Measurements from ENCODE around the gene GLI1.
"Not testable (repeated sequence)": the region's sequence is repeated elsewhere in the genome, so short reads cannot be mapped to it uniquely, and the experiment has no call there.

The GLI1 gene

DNA sequence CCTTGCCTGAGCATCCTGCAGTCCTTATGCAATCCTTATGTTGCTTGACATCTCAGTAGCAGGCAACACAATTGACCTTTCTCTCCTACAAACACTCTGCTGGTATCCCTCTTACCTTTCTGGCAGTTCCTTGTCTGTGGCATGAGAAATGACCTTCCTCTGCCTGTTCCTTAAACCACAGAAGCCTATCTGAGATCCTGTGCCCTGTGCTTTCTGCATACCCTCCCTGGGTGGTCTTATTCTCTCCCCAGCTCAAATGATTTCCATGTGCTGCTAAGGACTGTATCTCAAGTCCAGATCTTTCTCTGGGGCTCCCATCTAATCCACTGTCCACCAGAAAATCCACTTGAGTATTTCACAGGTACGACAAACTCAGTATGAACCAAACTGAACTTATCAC, 22.1 kb downstream of the GLI1 start:
- Histone ChIP-seq H3K9me3 (ENCODE audit: insufficient read depth, low read depth, low read length) (no peaks in the 10 kb centered on the region), H3K9ac (ENCODE audit: low read depth, low read length) (no peak overlapping the region), H3K36me3 (ENCODE audit: insufficient read depth, low read depth, low read length) (no peaks in the 10 kb centered on the region), H3K4me1 (ENCODE audit: insufficient read depth, low read length) (peaks cover 9% of the 10 kb centered on the region; the same call in 1 of the 2 replicates), H3K4me3 (ENCODE audit: low read length) (no peak overlapping the region), H3K27me3 (ENCODE audit: insufficient read depth, low read length) (peaks cover 33% of the 10 kb centered on the region), H3K27ac (ENCODE audit: low read length) (no peak overlapping the region)

DNA sequence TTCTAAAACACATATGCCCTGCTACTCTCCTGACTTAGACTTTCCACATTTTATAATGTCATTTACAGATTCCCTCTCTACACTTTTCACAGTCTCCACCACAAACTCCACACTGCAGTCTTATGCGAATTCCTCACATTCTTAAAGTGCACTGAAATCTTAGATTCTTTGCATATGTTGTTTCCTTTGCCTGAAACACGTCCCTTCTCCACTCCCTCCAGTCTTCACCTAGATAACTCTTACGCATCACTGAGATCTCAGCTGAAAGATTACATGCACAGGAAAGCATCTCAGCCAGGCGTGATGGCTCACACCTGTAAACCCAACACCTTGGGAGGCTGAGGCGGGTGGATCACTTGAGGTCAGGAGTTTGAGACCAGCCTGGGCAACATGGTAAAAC, 23.9 kb downstream of the GLI1 start:
- Histone ChIP-seq H3K9me3 (ENCODE audit: insufficient read depth, low read depth, low read length) (no peaks in the 10 kb centered on the region), H3K4me3 (ENCODE audit: low read length) (no peak overlapping the region), H3K4me1 (ENCODE audit: insufficient read depth, low read length) (peaks cover 9% of the 10 kb centered on the region; the same call in 1 of the 2 replicates), H3K27ac (ENCODE audit: low read length) (no peak overlapping the region), H3K9ac (ENCODE audit: low read depth, low read length) (no peak overlapping the region), H3K36me3 (ENCODE audit: insufficient read depth, low read depth, low read length) (no peaks in the 10 kb centered on the region), H3K27me3 (ENCODE audit: insufficient read depth, low read length) (peaks cover 15% of the 10 kb centered on the region)

- Histone ChIP-seq H3K9me3 (ENCODE audit: insufficient read depth, low read depth, low read length) (no peaks in the 10 kb centered on the region), H3K4me1 (ENCODE audit: insufficient read depth, low read length) (peaks cover 12% of the 10 kb centered on the region; the same call in 1 of the 2 replicates), H3K27ac (ENCODE audit: low read length) (no peak overlapping the region), H3K4me3 (ENCODE audit: low read length) (no peak overlapping the region), H3K9ac (ENCODE audit: low read depth, low read length) (no peak overlapping the region), H3K36me3 (ENCODE audit: insufficient read depth, low read depth, low read length) (peaks cover 20% of the 10 kb centered on the region), H3K27me3 (ENCODE audit: insufficient read depth, low read length) (no peaks in the 10 kb centered on the region)
These were observed 26.1 kb downstream of the GLI1 start for GRCh38 chr12:57485695-57486094.

DNA sequence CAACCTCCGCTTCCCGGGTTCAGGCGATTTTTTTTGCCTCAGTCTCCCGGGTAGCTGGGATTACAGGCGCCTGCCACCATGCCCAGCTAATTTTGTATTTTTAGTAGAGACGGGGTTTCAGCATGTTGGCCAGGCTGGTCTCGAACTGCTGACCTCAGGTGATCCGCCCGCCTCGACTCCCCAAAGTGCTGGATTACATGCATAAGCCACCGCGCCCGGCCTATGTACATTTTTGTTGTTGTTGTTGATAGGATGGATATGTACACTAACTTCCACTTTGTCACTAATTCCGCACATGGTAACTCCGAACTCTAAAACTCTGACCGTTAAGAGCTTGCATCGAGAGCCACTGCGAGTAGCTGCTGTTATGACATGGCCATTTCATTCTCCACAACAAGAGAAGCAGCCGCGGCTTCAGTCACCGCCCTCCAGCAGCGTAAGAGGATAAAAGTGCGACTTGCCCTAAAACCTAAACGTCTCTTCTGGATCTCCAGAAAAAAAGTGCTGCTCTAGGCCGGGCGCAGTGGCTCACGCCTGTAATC, 27.5 kb downstream of the GLI1 start:
- Histone ChIP-seq H3K27ac (ENCODE audit: low read length) (no peak overlapping the region), H3K9ac (ENCODE audit: low read depth, low read length) (no peak overlapping the region), H3K36me3 (ENCODE audit: insufficient read depth, low read depth, low read length) (peaks cover 32% of the 10 kb centered on the region), H3K4me1 (ENCODE audit: insufficient read depth, low read length) (peaks cover 8% of the 10 kb centered on the region; the same call in 1 of the 2 replicates), H3K27me3 (ENCODE audit: insufficient read depth, low read length) (no peaks in the 10 kb centered on the region), H3K4me3 (ENCODE audit: low read length) (no peak overlapping the region; the same call in 1 of the 2 replicates), H3K9me3 (ENCODE audit: insufficient read depth, low read depth, low read length) (no peaks in the 10 kb centered on the region)

DNA sequence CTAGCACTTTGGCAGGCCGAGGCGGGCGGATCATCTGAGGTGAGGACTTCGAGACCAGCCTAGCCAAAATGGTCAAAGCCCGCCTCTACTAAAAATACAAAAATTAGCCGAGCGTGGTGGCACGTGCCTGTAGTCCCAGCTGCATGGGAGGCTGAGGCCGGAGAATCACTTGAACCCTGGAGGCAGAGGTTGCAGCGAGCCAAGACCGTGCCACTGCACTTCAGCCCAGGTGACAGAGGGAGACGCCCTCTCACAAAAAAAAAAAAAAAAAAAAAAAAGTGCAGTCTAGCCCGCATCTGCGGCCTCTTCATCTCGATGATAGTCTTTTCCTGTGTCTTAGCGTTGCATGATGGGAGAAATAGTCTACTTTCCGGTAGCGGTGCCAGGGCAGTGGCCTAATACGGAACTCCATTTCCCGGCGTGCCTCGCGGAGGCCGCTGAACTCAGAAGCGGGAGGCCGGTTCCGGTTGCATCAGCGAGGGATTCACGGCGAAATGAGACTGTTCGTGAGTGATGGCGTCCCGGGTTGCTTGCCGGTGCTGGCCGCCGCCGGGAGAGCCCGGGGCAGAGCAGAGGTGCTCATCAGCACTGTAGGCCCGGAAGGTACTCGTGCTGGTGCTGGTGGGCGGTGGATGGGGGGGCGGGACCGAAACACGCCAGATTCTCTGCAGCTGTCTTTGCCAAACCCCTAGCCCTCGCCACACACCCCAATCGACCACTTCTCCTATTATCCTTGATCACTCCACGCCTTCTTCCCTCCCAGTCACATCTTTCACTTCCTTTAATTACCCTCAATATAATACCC, 28.2 kb downstream of the GLI1 start, which contains the start of gene MARS1:
TSS of gene MARS1 (plus strand) at position 472 of the 805 bp plus-strand sequence. CDS start at position 495, 23 bp downstream.
- no peaks in the 10 kb centered on the region for H3K27me3 ChIP-seq (ENCODE audit: insufficient read depth, low read length)
- peaks cover 39% of the 10 kb centered on the region for H3K36me3 ChIP-seq (ENCODE audit: insufficient read depth, low read depth, low read length)
- peak within 1 kb of the TSS; percentile 97 for H3K9ac ChIP-seq (ENCODE audit: low read depth, low read length)
- H3K4me3 ChIP-seq (ENCODE audit: low read length): peak within 1 kb of the TSS; percentile 95
- H3K9me3 ChIP-seq (ENCODE audit: insufficient read depth, low read depth, low read length): peaks cover under 1% of the 10 kb centered on the region; the same call in 1 of the 2 replicates
- H3K27ac ChIP-seq (ENCODE audit: low read length): peak within 1 kb of the TSS; percentile 74
- peaks cover 8% of the 10 kb centered on the region; the same call in 1 of the 2 replicates for H3K4me1 ChIP-seq (ENCODE audit: insufficient read depth, low read length)

DNA sequence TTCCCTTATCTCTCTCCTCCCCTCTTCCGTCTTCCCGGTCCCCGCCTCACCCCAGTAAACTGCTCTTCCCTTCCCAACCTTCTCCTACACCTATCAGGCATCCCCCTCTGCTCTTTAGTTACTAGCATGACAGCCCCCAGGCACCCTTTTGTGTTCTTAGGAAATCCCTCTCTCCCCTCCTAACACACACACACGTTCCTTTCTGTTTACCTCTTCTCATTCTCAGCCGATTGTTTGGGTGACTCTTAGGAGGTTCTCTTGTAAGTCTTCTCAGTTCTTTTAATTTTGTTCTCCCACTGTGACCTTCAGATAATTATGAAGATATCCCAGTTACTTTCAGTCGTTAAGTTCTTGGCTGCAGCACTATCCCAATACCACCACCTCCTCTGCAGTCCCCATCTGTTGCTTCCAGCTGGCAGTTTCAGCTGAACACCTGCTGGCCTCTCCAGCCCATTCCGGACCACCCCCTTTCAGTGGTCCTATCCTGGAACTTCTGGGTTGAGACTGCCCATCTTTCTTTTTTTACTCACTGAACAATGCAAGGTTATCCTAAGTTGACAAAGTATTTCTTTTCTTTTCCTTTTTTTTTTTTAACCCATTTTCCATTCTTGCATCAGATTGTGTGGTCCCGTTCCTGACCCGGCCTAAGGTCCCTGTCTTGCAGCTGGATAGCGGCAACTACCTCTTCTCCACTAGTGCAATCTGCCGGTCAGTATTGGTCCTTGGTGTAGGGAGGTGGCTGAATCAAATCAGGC, 29.0 kb downstream of the GLI1 start:
- no peaks in the 10 kb centered on the region for H3K27me3 ChIP-seq (ENCODE audit: insufficient read depth, low read length)

GRCh38 chr12:57489157-57489641, 29.6 kb downstream of the GLI1 start:
- H3K9ac ChIP-seq (ENCODE audit: low read depth, low read length): peak overlapping the region; percentile 97
- peaks cover 45% of the 10 kb centered on the region for H3K36me3 ChIP-seq (ENCODE audit: insufficient read depth, low read depth, low read length)
- H3K27me3 ChIP-seq (ENCODE audit: insufficient read depth, low read length): no peaks in the 10 kb centered on the region
- H3K27ac ChIP-seq (ENCODE audit: low read length): peak overlapping the region; percentile 74
- H3K4me1 ChIP-seq (ENCODE audit: insufficient read depth, low read length): 0 out of 2 replicates have a peak, but pooled peaks cover 3% of the 10 kb centered on the region
- peaks cover 3% of the 10 kb centered on the region; the same call in 1 of the 2 replicates for H3K9me3 ChIP-seq (ENCODE audit: insufficient read depth, low read depth, low read length)
- peak overlapping the region; percentile 95 for H3K4me3 ChIP-seq (ENCODE audit: low read length)

More for the DNA sequence above, 29.0 kb downstream of the GLI1 start:
- Histone ChIP-seq H3K9me3 (ENCODE audit: insufficient read depth, low read depth, low read length) (peaks cover 3% of the 10 kb centered on the region; the same call in 1 of the 2 replicates), H3K9ac (ENCODE audit: low read depth, low read length) (peak overlapping the region; percentile 97), H3K27ac (ENCODE audit: low read length) (peak overlapping the region; percentile 74), H3K4me3 (ENCODE audit: low read length) (peak overlapping the region; percentile 95), H3K4me1 (ENCODE audit: insufficient read depth, low read length) (peaks cover 4% of the 10 kb centered on the region; the same call in 1 of the 2 replicates), H3K36me3 (ENCODE audit: insufficient read depth, low read depth, low read length) (peaks cover 42% of the 10 kb centered on the region)

DNA sequence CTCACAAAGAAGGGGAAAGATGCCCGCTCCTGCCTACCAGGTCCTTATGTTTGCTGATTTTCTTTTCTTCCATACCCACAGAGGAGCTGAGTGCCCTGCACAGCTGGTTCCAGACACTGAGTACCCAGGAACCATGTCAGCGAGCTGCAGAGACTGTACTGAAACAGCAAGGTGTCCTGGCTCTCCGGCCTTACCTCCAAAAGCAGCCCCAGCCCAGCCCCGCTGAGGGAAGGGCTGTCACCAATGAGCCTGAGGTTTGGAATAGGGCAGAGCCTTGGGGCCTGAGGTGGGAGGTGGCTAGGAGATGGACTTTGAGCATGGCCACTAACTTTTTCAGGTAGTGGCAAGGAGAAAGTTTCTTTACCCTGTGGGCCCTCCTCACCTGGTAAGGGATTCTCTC, 30.5 kb downstream of the GLI1 start:
- peaks cover 3% of the 10 kb centered on the region; the same call in 1 of the 2 replicates for H3K9me3 ChIP-seq (ENCODE audit: insufficient read depth, low read depth, low read length)
- 0 out of 2 replicates have a peak, but pooled peaks cover 3% of the 10 kb centered on the region for H3K4me1 ChIP-seq (ENCODE audit: insufficient read depth, low read length)
- H3K27me3 ChIP-seq (ENCODE audit: insufficient read depth, low read length): no peaks in the 10 kb centered on the region
- H3K4me3 ChIP-seq (ENCODE audit: low read length): no peak overlapping the region
- H3K27ac ChIP-seq (ENCODE audit: low read length): no peak overlapping the region
- no peak overlapping the region for H3K9ac ChIP-seq (ENCODE audit: low read depth, low read length)
- H3K36me3 ChIP-seq (ENCODE audit: insufficient read depth, low read depth, low read length): peaks cover 46% of the 10 kb centered on the region

DNA sequence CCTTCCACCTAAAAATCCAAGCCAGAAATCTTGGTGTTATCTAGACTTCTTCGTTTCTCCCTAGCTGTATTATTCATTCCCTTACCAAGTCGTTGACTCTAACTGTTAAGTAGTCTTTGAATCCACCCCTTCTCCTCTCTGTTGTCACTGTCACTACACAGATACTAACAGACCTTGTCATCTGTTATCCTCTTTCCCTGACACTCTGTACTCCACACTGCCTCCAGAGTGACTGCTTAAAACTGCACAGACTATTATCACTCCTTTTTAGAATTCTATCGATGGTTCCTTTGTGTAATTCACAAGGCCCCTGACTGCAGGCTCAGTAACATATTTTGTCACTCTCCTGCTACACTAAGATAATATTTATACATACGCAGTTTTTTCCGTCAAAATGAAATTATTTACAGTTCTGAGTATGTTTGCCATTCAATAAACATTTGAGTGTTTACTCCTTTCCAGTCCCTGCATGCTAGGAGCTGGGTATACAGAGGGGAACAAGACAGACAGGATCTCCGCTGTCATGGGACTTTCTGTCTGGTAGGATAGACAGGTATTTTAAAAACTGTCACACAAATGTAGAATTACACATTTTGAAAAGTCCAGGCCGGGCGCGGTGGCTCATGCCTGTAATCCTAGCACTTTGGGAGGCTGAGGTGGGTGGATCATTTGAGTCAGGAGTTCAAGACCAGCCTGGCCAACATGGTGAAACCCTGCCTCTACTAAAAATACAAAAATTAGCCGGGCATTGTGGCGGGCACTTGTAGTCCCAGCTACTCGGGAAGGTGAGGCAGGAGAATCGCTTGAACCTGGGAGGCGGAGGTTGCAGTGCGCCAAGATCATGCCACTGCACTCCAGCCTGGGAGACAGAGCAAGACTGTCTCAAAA, 32.1 kb downstream of the GLI1 start:
- Histone ChIP-seq H3K27me3 (ENCODE audit: insufficient read depth, low read length) (no peaks in the 10 kb centered on the region), H3K9me3 (ENCODE audit: insufficient read depth, low read depth, low read length) (peaks cover 3% of the 10 kb centered on the region; the same call in 1 of the 2 replicates), H3K36me3 (ENCODE audit: insufficient read depth, low read depth, low read length) (peaks cover 56% of the 10 kb centered on the region), H3K4me1 (ENCODE audit: insufficient read depth, low read length) (0 out of 2 replicates have a peak, but pooled peaks cover 3% of the 10 kb centered on the region), H3K27ac (ENCODE audit: low read length) (no peak overlapping the region), H3K4me3 (ENCODE audit: low read length) (no peak overlapping the region), H3K9ac (ENCODE audit: low read depth, low read length) (no peak overlapping the region)

DNA sequence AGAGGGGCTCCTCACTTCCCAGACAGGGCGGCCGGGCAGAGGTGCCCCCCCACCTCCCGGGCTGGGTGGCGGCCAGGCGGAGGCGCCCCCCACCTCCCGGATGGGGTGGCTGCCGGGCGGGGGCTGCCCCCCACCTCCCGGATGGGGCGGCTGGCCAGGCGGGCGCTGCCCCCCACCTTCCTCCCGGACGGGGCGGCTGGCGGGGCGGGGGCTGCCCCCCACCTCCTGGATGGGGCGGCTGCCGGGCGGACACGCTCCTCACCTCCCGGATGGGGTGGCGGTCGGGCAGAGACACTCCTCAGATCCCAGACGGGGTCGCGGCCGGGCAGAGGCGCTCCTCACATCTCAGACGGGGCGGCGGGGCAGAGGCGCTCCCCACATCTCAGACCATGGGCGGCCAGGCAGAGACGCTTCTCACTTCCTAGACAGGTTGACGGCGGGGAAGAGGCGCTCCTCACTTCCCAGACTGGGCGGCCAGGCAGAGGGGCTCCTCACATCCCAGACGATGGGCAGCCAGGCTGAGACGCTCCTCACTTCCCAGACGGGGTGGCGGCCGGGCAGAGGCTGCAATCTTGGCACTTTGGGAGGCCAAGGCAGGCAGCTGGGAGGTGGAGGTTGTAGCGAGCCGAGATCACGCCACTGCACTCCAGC, 35.6 kb downstream of the GLI1 start:
- peaks cover 73% of the 10 kb centered on the region for H3K36me3 ChIP-seq (ENCODE audit: insufficient read depth, low read depth, low read length)
- not testable (repeated sequence) for H3K4me1 ChIP-seq (ENCODE audit: insufficient read depth, low read length); H3K27ac ChIP-seq (ENCODE audit: low read length); H3K27me3 ChIP-seq (ENCODE audit: insufficient read depth, low read length); H3K9ac ChIP-seq (ENCODE audit: low read depth, low read length); H3K4me3 ChIP-seq (ENCODE audit: low read length); H3K9me3 ChIP-seq (ENCODE audit: insufficient read depth, low read depth, low read length)
